DND-41 (cell line): ENCODE results near the gene MRPL53.
A peak's percentile ranks its signal among the peaks of the same experiment; 100 is the strongest.

Experiments used
- ATAC-seq: fragments of 200-7000 bp; cut with Tn5 transposase; 3 replicates; pipeline ENCODE4 v1.9.1; 2021; ENCODE audit warnings: low read depth; ENCODE audit not compliant: insufficient read depth
- DNase-seq: peaks from one replicate; pipeline ENCODE4 v3.0.0-alpha.2; 2020
- H2AFZ ChIP-seq: 2 replicates; pipeline ENCODE4 v1.6.0; 2012; ENCODE audit warnings: low read depth, low read length
- H3K27ac ChIP-seq: 2 replicates; pipeline ENCODE4 v1.5.1; 2012; ENCODE audit warnings: low read length, inconsistent platforms
- H3K27me3 ChIP-seq: fragments of 200-600 bp; sonication (generic); 2 replicates; pipeline ENCODE4 v1.6.0; 2012; ENCODE audit warnings: low read length, mild to moderate bottlenecking, inconsistent platforms; ENCODE audit not compliant: insufficient read depth, poor library complexity
- H3K36me3 ChIP-seq: 2 replicates; pipeline ENCODE4 v1.5.1; 2012; ENCODE audit warnings: low read length, inconsistent platforms; ENCODE audit not compliant: insufficient read depth
- H3K4me1 ChIP-seq: 2 replicates; pipeline ENCODE4 v1.5.1; 2012; ENCODE audit warnings: mild to moderate bottlenecking, low read length; ENCODE audit not compliant: insufficient read depth
- H3K4me2 ChIP-seq: 2 replicates; pipeline ENCODE4 v1.6.0; 2012; ENCODE audit warnings: mild to moderate bottlenecking, moderate library complexity, low read length, inconsistent platforms; ENCODE audit not compliant: insufficient read depth
- H3K4me3 ChIP-seq, 2 experiments: fragments of 200-600 bp in 1 of 2; shearing (Covaris generic) in 1 of 2; 2 replicates each; pipeline ENCODE4 v1.5.1; 2012 to 2016; ENCODE audit warnings: inconsistent platforms in 2 of 2, low read length in 2 of 2, mild to moderate bottlenecking in 2 of 2, low read depth in 1 of 2, moderate library complexity in 1 of 2
- H3K79me2 ChIP-seq: 2 replicates; pipeline ENCODE4 v1.6.0; 2012; ENCODE audit warnings: low read length, inconsistent platforms; ENCODE audit not compliant: insufficient read depth
- H3K9ac ChIP-seq: 2 replicates; pipeline ENCODE4 v1.6.0; 2012; ENCODE audit warnings: low read depth, mild to moderate bottlenecking, inconsistent platforms, low read length, moderate library complexity
- H3K9me3 ChIP-seq: 2 replicates; pipeline ENCODE4 v1.5.1; 2012; ENCODE audit warnings: low read length, moderate library complexity, mild to moderate bottlenecking, inconsistent platforms; ENCODE audit not compliant: insufficient read depth, severe bottlenecking
- H4K20me1 ChIP-seq: 2 replicates; pipeline ENCODE4 v1.6.0; 2012; ENCODE audit warnings: low read length; ENCODE audit not compliant: insufficient read depth
- EZH2 ChIP-seq: IDR thresholded peaks from 3 replicates; pipeline ENCODE4 v1.6.1; 2012; ENCODE audit warnings: borderline replicate concordance, low read depth, mild to moderate bottlenecking, moderate library complexity, low read length, inconsistent platforms; ENCODE audit not compliant: severe bottlenecking
- TF ChIP-seq, protein P1 (sequence below): IDR thresholded peaks from 2 replicates; pipeline ENCODE4 v1.5.1; 2012; ENCODE audit warnings: borderline replicate concordance, low read length, moderate library complexity, mild to moderate bottlenecking; ENCODE audit not compliant: poor library complexity, severe bottlenecking; ENCODE audit errors: extremely low read depth

The MRPL53 gene

GRCh38 chr2:74515271-74515980, 42.9 kb upstream of the MRPL53 start:
- Histone ChIP-seq H3K27ac (no peak overlapping the region), H4K20me1 (no peaks in the 10 kb centered on the region), H3K27me3 (peaks cover 28% of the 10 kb centered on the region), H3K9ac (no peak overlapping the region), H3K36me3 (no peaks in the 10 kb centered on the region), H3K4me2 (no peak overlapping the region), H3K79me2 (no peaks in the 10 kb centered on the region), H3K9me3 (no peaks in the 10 kb centered on the region), H3K4me3 (no peak overlapping the region), H3K4me1 (peaks cover 7% of the 10 kb centered on the region; the same call in 1 of the 2 replicates), H2AFZ (no peak overlapping the region)
- TF ChIP-seq, protein P1, sequence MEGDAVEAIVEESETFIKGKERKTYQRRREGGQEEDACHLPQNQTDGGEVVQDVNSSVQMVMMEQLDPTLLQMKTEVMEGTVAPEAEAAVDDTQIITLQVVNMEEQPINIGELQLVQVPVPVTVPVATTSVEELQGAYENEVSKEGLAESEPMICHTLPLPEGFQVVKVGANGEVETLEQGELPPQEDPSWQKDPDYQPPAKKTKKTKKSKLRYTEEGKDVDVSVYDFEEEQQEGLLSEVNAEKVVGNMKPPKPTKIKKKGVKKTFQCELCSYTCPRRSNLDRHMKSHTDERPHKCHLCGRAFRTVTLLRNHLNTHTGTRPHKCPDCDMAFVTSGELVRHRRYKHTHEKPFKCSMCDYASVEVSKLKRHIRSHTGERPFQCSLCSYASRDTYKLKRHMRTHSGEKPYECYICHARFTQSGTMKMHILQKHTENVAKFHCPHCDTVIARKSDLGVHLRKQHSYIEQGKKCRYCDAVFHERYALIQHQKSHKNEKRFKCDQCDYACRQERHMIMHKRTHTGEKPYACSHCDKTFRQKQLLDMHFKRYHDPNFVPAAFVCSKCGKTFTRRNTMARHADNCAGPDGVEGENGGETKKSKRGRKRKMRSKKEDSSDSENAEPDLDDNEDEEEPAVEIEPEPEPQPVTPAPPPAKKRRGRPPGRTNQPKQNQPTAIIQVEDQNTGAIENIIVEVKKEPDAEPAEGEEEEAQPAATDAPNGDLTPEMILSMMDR: no peak
- TF ChIP-seq EZH2: no peak
- ATAC-seq (no peak), DNase-seq (no peak)

DNA sequence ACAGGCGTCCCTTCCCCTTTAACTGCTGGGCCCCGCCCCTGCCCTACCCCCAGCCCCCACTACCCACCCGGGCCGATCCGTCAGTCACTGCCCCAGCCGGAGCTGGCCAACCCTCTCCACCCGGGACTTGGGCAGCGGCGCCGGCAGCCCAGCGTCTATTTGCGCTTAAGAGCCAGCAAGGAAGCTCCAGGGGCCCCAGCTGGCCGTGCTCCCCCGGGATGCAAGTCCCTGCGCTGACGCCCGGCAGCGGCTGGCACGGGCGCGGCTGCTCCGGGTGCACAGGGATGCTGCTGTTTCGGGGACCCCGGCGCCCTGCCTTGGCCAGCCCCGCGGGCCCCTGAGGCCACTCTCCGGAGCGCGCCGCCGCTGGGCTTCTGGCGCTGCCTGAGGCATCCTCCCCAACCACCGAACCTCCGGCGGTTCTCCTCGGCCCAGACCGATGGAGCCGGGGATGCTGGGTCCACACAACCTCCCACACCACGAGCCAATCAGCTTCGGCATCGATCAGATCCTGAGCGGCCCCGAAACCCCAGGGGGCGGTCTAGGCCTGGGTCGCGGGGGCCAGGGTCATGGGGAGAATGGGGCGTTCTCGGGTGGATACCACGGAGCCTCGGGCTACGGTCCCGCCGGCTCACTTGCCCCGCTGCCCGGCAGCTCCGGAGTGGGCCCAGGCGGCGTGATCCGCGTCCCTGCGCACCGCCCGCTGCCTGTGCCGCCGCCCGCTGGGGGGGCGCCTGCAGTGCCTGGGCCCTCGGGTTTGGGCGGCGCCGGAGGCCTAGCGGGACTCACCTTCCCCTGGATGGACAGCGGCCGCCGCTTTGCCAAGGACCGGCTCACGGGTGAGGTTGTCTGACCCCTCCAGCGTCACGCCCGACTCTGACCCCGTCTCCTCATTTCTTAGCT, 42.1 kb upstream of the MRPL53 start, which contains the start of gene TLX2:
Gene TLX2 (plus strand): TSS at position 83 of the 903 bp plus-strand sequence. CDS start 357 bp downstream, at position 440.
- H3K27ac ChIP-seq: no peak within 1 kb of the TSS

GRCh38 chr2:74513605-74514367, 41.3 kb upstream of the MRPL53 start:
- Histone ChIP-seq H3K4me2 (peak overlapping the region; percentile 17; the same call in 1 of the 2 replicates), H3K36me3 (no peaks in the 10 kb centered on the region), H3K4me1 (peaks cover 8% of the 10 kb centered on the region; the same call in 1 of the 2 replicates), H4K20me1 (no peaks in the 10 kb centered on the region), H3K4me3 (no peak overlapping the region), H3K27ac (no peak overlapping the region), H3K79me2 (no peaks in the 10 kb centered on the region), H3K9me3 (no peaks in the 10 kb centered on the region), H2AFZ (no peak overlapping the region; the same call in 1 of the 2 replicates), H3K9ac (no peak overlapping the region), H3K27me3 (peaks cover 23% of the 10 kb centered on the region)
- ATAC-seq (peak; percentile 76), DNase-seq (peak; percentile 68)
- TF ChIP-seq, protein P1: no peak
- peak; percentile 75 for TF ChIP-seq EZH2

More for the DNA sequence above, 42.1 kb upstream of the MRPL53 start, which contains the start of gene TLX2:
- no peaks in the 10 kb centered on the region for H3K36me3 ChIP-seq
- no peak for ATAC-seq
- H3K27me3 ChIP-seq: peaks cover 28% of the 10 kb centered on the region
- H3K4me3 ChIP-seq: no peak within 1 kb of the TSS
- peaks cover 7% of the 10 kb centered on the region; the same call in 1 of the 2 replicates for H3K4me1 ChIP-seq
- H4K20me1 ChIP-seq: no peaks in the 10 kb centered on the region
- no peaks in the 10 kb centered on the region for H3K9me3 ChIP-seq
- peak within 1 kb of the TSS; percentile 17; the same call in 1 of the 2 replicates for H3K4me2 ChIP-seq
- DNase-seq: no peak
- H3K79me2 ChIP-seq: no peaks in the 10 kb centered on the region
- no peak within 1 kb of the TSS; the same call in 1 of the 2 replicates for H2AFZ ChIP-seq
- no peak for TF ChIP-seq EZH2
- TF ChIP-seq, protein P1: no peak
- H3K9ac ChIP-seq: no peak within 1 kb of the TSS
